Endothelial cell of umbilical vein (primary cell): Measurements from ENCODE around the gene HAT1. TPM values are rescaled to one million over a fixed set of nuclear protein-coding genes. Genes with fewer than 3 reads are reported as not detected.

ENCODE experiments used
- BruUV-seq: library from RNA; stranded (reverse); fragments of 400-500 nt; replicated peaks from 2 replicates; lab custom pipeline; 2021; lab: Mats Ljungman, UMichigan
- CTCF ChIA-PET: fragments of 300-600, 350-600 bp; sonication (Branson Sonifier 250); formaldehyde crosslinking; loops from one replicate; lab custom pipeline; 2021; ENCODE audit warnings: antibody characterized with exemption, inconsistent platforms; lab: Charles Lee
- POLR2A ChIA-PET: fragments of 300-600, 350-600 bp; sonication (Branson Sonifier 250); formaldehyde crosslinking; loops from one replicate; lab custom pipeline; 2021; ENCODE audit warnings: antibody characterized with exemption, inconsistent platforms; lab: Charles Lee
- DNase-seq: peaks from one replicate; pipeline ENCODE4 v3.0.0-alpha.2; 2011; ENCODE audit warnings: low read depth, low spot score
- FAIRE-seq: peaks from 2 replicates; lab custom pipeline; 2011; peaks lifted over from hg19 to GRCh38; lab: Jason Lieb, UNC
- H2AFZ ChIP-seq: 2 replicates; pipeline ENCODE4 v1.6.0; 2012; ENCODE audit warnings: low read depth, low read length, control low read depth, inconsistent platforms
- H3K27ac ChIP-seq: 2 replicates; pipeline ENCODE4 v1.5.1; 2011; ENCODE audit warnings: low read depth, mild to moderate bottlenecking, control low read depth, low read length, moderate library complexity; ENCODE audit not compliant: insufficient read depth
- H3K27me3 ChIP-seq, 2 experiments: 2 replicates each; pipeline versions ENCODE4 v1.6.0 to v1.6.1; 2011; ENCODE audit warnings: low read length in 2 of 2, mixed read lengths in 1 of 2; ENCODE audit not compliant: control insufficient read depth in 2 of 2, insufficient read depth in 2 of 2
- H3K36me3 ChIP-seq, 2 experiments: 2 replicates in 1 of 2; 3 replicates in 1 of 2; pipeline ENCODE4 v1.5.1; 2011; ENCODE audit warnings: low read length in 2 of 2, mild to moderate bottlenecking in 1 of 2, moderate library complexity in 1 of 2; ENCODE audit not compliant: control insufficient read depth in 2 of 2, insufficient read depth in 2 of 2; ENCODE audit errors: extremely low read depth in 1 of 2
- H3K4me1 ChIP-seq: 3 replicates; pipeline ENCODE4 v1.5.1; 2011; ENCODE audit warnings: mild to moderate bottlenecking, low read length; ENCODE audit not compliant: control insufficient read depth, insufficient read depth; ENCODE audit errors: extremely low read depth
- H3K4me2 ChIP-seq: 2 replicates; pipeline ENCODE4 v1.6.1; 2011; ENCODE audit warnings: low read length, control low read depth, mixed read lengths; ENCODE audit not compliant: insufficient read depth
- H3K4me3 ChIP-seq, 3 experiments: fragments of 200-600 bp in 1 of 3; sonication (generic), shearing (Covaris generic) in 1 of 3; replicated peaks in 1 of 3; 2 replicates each; pipeline ENCODE4 v1.5.1; 2011 to 2016; ENCODE audit warnings: control low read depth in 3 of 3, low read length in 3 of 3, mild to moderate bottlenecking in 2 of 3, inconsistent platforms in 1 of 3, low read depth in 1 of 3, moderate library complexity in 1 of 3; ENCODE audit not compliant: insufficient read depth in 1 of 3
- H3K79me2 ChIP-seq: 2 replicates; pipeline ENCODE4 v1.6.0; 2012; ENCODE audit warnings: low read length, inconsistent platforms; ENCODE audit not compliant: control insufficient read depth, insufficient read depth
- H3K9ac ChIP-seq: replicated peaks from 2 replicates; pipeline ENCODE3; 2011; ENCODE audit warnings: low read length, control low read depth; ENCODE audit not compliant: insufficient read depth; ENCODE audit errors: extremely low read depth
- H3K9me1 ChIP-seq: replicated peaks from 3 replicates; pipeline ENCODE4 v1.6.0; 2011; ENCODE audit warnings: mild to moderate bottlenecking, low read length; ENCODE audit not compliant: control insufficient read depth, insufficient read depth; ENCODE audit errors: extremely low read depth
- H3K9me3 ChIP-seq: replicated peaks from 2 replicates; pipeline ENCODE4 v1.5.1; 2012; ENCODE audit warnings: low read length, inconsistent platforms; ENCODE audit not compliant: control insufficient read depth, insufficient read depth
- H4K20me1 ChIP-seq: replicated peaks from 2 replicates; pipeline ENCODE3; 2011; ENCODE audit warnings: mild to moderate bottlenecking, low read length; ENCODE audit not compliant: control insufficient read depth, insufficient read depth; ENCODE audit errors: extremely low read depth
- CTCF ChIP-seq, 2 donors: IDR thresholded peaks; 1 replicate in 1 of 2; 2 replicates in 1 of 2; pipeline ENCODE4 v1.5.1; 2011; ENCODE audit warnings: low read length in 2 of 2, mild to moderate bottlenecking in 2 of 2, moderate library complexity in 2 of 2, control low read depth in 1 of 2, inconsistent platforms in 1 of 2, low read depth in 1 of 2; ENCODE audit not compliant: insufficient read depth in 1 of 2; ENCODE audit errors: extremely low read depth in 1 of 2
- EZH2 ChIP-seq: IDR thresholded peaks from 2 replicates; pipeline ENCODE4 v1.6.1; 2012; ENCODE audit warnings: borderline replicate concordance, low read depth, mild to moderate bottlenecking, moderate library complexity, low read length, inconsistent platforms; ENCODE audit not compliant: severe bottlenecking
- FOS ChIP-seq: IDR thresholded peaks from 2 replicates; pipeline ENCODE4 v1.6.1; 2011; ENCODE audit warnings: mild to moderate bottlenecking, low read length, moderate library complexity, borderline replicate concordance; ENCODE audit not compliant: insufficient read depth
- GATA2 ChIP-seq: IDR thresholded peaks from 2 replicates; pipeline ENCODE4 v1.7.0; 2011; ENCODE audit warnings: low read depth, mild to moderate bottlenecking, moderate library complexity, mixed read lengths, low read length; ENCODE audit not compliant: insufficient read length, insufficient read depth
- JUN ChIP-seq: IDR thresholded peaks from 2 replicates; pipeline ENCODE4 v1.6.1; 2011; ENCODE audit warnings: borderline replicate concordance, low read depth; ENCODE audit not compliant: insufficient read length, insufficient read depth
- MAX ChIP-seq: IDR thresholded peaks from 2 replicates; pipeline ENCODE4 v1.6.1; 2011; ENCODE audit not compliant: insufficient read depth, insufficient read length
- MYC ChIP-seq: IDR thresholded peaks from one replicate; pipeline ENCODE4 v1.6.1; 2011; ENCODE audit warnings: mild to moderate bottlenecking, low read depth, low read length
- POLR2A ChIP-seq: IDR thresholded peaks from 2 replicates; pipeline ENCODE4 v1.6.1; 2012; ENCODE audit warnings: low read depth, mild to moderate bottlenecking, control low read depth, low read length
- POLR2AphosphoS5 ChIP-seq: IDR thresholded peaks from 2 replicates; pipeline ENCODE4 v1.6.1; 2012; ENCODE audit warnings: low read depth, mild to moderate bottlenecking, control low read depth, low read length, moderate library complexity; ENCODE audit not compliant: insufficient read depth
- dilution Hi-C: fragments of 300-500 bp; cut with MboI; formaldehyde crosslinking; loops from one replicate; pipeline ENCODE4 v1.15.0; 2019; ENCODE audit warnings: low sequenced_read_pairs; ENCODE audit not compliant: extremely low pct_ligation_motif_present
- intact Hi-C: fragments of 100-400 bp; cut with micrococcal nuclease; formaldehyde crosslinking; loops from one replicate; pipeline ENCODE4 v1.10.0; 2022
- polyA plus RNA-seq, 4 experiments: library from polyadenylated mRNA; depleted of rRNA in 3 of 4; stranded (reverse) in 3 of 4; unstranded in 1 of 4; fragments of >200 nt; gene quantifications; 2 replicates each; pipeline versions ENCODE4 v1.2.1 to v1.2.3, GENCODE V29; 2011 to 2012; ENCODE audit warnings: missing spikeins in 1 of 4
- total RNA-seq: library from RNA; stranded (reverse); gene quantifications from 2 replicates; pipeline ENCODE4 v1.2.3, GENCODE V29; 2021

The HAT1 gene
- total and polyA plus RNA-seq, 2 donors (not counting 3 experiments of a cell fraction or from before 2014, with no cell fraction given), result 27.4 to 50.3 TPM

DNA sequence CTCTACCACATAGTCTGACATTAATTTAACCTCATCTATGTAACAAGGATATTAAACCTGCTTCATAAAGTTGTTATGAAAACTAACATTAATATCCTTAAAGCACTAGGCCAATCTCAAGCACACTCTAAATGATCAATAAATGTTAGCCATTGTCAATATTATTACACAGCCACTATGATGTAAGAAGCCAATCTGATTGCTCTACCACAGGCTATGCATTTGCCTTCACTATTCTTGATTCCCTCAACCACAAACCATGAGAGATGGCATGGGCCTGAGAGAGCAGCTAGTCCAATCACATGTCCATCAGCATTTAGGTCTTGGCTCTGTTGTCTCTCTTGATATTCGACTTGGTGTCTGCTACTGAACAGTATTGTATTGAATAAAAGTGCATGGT is 32.5 kb upstream of the HAT1 start:
- Histone ChIP-seq H2AFZ (no peak overlapping the region), H3K27me3 (no peaks in the 10 kb centered on the region), H3K9ac (no peak overlapping the region), H3K4me1 (peaks cover 8% of the 10 kb centered on the region), H4K20me1 (no peaks in the 10 kb centered on the region), H3K9me3 (no peaks in the 10 kb centered on the region), H3K36me3 (no peaks in the 10 kb centered on the region), H3K4me2 (no peak overlapping the region), H3K9me1 (no peaks in the 10 kb centered on the region), H3K4me3 (no peak overlapping the region), H3K27ac (no peak overlapping the region), H3K79me2 (no peaks in the 10 kb centered on the region)
- no peak for DNase-seq
- dilution Hi-C loops, result no loop called here
- BruUV-seq, result no TSS peak
- FAIRE-seq, result no peak
- ChIA-PET CTCF (no interaction called here), POLR2A (no interaction called here)
- TF ChIP-seq POLR2A (no peak), MAX (no peak), EZH2 (no peak), POLR2AphosphoS5 (no peak), MYC (no peak), CTCF (IDR thresholded peaks at IDR 0.05; ENCODE audit: extremely low read depth in 1 of 2, insufficient read depth in 1 of 2, low read depth in 1 of 2, low read length in 2 of 2) (no peak), JUN (no peak), FOS (no peak), GATA2 (no peak)
- intact Hi-C loops, result loop anchor here (10.0 kb wide), 1 partner anchor 215 kb away; the partner anchor contains the start of gene DLX2
